ENCODE data around the gene RNF19B.

Gene RNF19B

GRCh38 chr1:32962248-32962896 lies 2.2 kb downstream of the RNF19B start:
- no peak overlapping the region for H3K23ac ChIP-seq (ENCODE audit: low read depth, low read length, poor library complexity)
- H2AFZ ChIP-seq (ENCODE audit: low read length) = no peak overlapping the region
- H3K18ac ChIP-seq (ENCODE audit: low read length) = no peak overlapping the region
- no peak overlapping the region for H2BK5ac ChIP-seq (ENCODE audit: low read length)
- no peak overlapping the region for H3K27ac ChIP-seq (replicated peaks; ENCODE audit: low read length)
- peak overlapping the region in 1 of 2 donors; percentile 95 for H3K4me3 ChIP-seq (ENCODE audit: low read length in 2 of 2)
- no peak for DNase-seq (ENCODE audit: low spot score)
- H3K9me3 ChIP-seq (replicated peaks in 1 of 2; ENCODE audit: control insufficient read depth in 2 of 2, insufficient read depth in 1 of 2, low read depth in 1 of 2, low read length in 2 of 2) = no peaks in the 10 kb centered on the region
- H3K4ac ChIP-seq (ENCODE audit: low read length) = no peak overlapping the region
- no peak overlapping the region for H2BK120ac ChIP-seq (ENCODE audit: low read depth, low read length)
- no peak overlapping the region for H3K14ac ChIP-seq (ENCODE audit: low read length)
- H3K79me1 ChIP-seq (ENCODE audit: low read depth, low read length) = peaks cover 3% of the 10 kb centered on the region
- H4K91ac ChIP-seq (ENCODE audit: low read depth, low read length, poor library complexity) = no peak overlapping the region
- no CpG with 5 or more reads among the region's 6 CpGs for WGBS, 2 donors (ENCODE audit: extremely low coverage in 2 of 2, insufficient read length in 2 of 2, insufficient replicate concordance in 1 of 2)
- H3K36me3 ChIP-seq (replicated peaks in 1 of 2; ENCODE audit: control insufficient read depth in 2 of 2, insufficient read depth in 2 of 2, low read length in 2 of 2) = no peaks in the 10 kb centered on the region
- H2BK12ac ChIP-seq (ENCODE audit: low read length) = no peak overlapping the region
- no peak overlapping the region for H2BK15ac ChIP-seq (ENCODE audit: low read length)
- no peak overlapping the region for H4K8ac ChIP-seq (ENCODE audit: low read depth, low read length)
- no peak overlapping the region for H2AK5ac ChIP-seq (ENCODE audit: low read depth, low read length)
- peaks cover 3 to 4% of the 10 kb centered on the region in 2 donors for H3K4me1 ChIP-seq (ENCODE audit: control insufficient read depth in 2 of 2, insufficient read depth in 1 of 2, low read depth in 1 of 2, low read length in 2 of 2)
- H3K9ac ChIP-seq (ENCODE audit: low read depth, low read length, poor library complexity) = no peak overlapping the region
- H3K27me3 ChIP-seq (ENCODE audit: control insufficient read depth in 3 of 3, insufficient read depth in 3 of 3, low read depth in 1 of 3, low read length in 3 of 3) = peaks cover 0 to 7% (median 0%) of the 10 kb centered on the region in 3 experiments
- no peak overlapping the region for H3K4me2 ChIP-seq (ENCODE audit: insufficient read depth, low read length, poor library complexity, severe bottlenecking)

- Histone ChIP-seq H3K79me1 (ENCODE audit: low read depth, low read length) (peaks cover 3% of the 10 kb centered on the region), H4K91ac (ENCODE audit: low read depth, low read length, poor library complexity) (no peak overlapping the region), H2BK120ac (ENCODE audit: low read depth, low read length) (no peak overlapping the region), H3K27ac (replicated peaks; ENCODE audit: low read length) (no peak overlapping the region), H2AFZ (ENCODE audit: low read length) (no peak overlapping the region), H3K4me2 (ENCODE audit: insufficient read depth, low read length, poor library complexity, severe bottlenecking) (no peak overlapping the region), H2BK5ac (ENCODE audit: low read length) (no peak overlapping the region), H4K8ac (ENCODE audit: low read depth, low read length) (no peak overlapping the region), H2BK15ac (ENCODE audit: low read length) (no peak overlapping the region), H3K23ac (ENCODE audit: low read depth, low read length, poor library complexity) (no peak overlapping the region), H3K14ac (ENCODE audit: low read length) (no peak overlapping the region), H2BK12ac (ENCODE audit: low read length) (no peak overlapping the region), H3K9me3 (replicated peaks in 1 of 2; ENCODE audit: control insufficient read depth in 2 of 2, insufficient read depth in 1 of 2, low read depth in 1 of 2, low read length in 2 of 2) (no peaks in the 10 kb centered on the region), H3K27me3 (ENCODE audit: control insufficient read depth in 3 of 3, insufficient read depth in 3 of 3, low read depth in 1 of 3, low read length in 3 of 3) (no peaks in the 10 kb centered on the region), H3K4me1 (ENCODE audit: control insufficient read depth in 2 of 2, insufficient read depth in 1 of 2, low read depth in 1 of 2, low read length in 2 of 2) (peaks cover 3 to 4% of the 10 kb centered on the region in 2 donors), H3K4ac (ENCODE audit: low read length) (no peak overlapping the region), H3K9ac (ENCODE audit: low read depth, low read length, poor library complexity) (no peak overlapping the region), H3K36me3 (replicated peaks in 1 of 2; ENCODE audit: control insufficient read depth in 2 of 2, insufficient read depth in 2 of 2, low read length in 2 of 2) (no peaks in the 10 kb centered on the region), H2AK5ac (ENCODE audit: low read depth, low read length) (no peak overlapping the region), H3K4me3 (ENCODE audit: low read length in 2 of 2) (no peak overlapping the region), H3K18ac (ENCODE audit: low read length) (no peak overlapping the region)
- no peak for DNase-seq (ENCODE audit: low spot score)
- WGBS, 2 donors (ENCODE audit: extremely low coverage in 2 of 2, insufficient read length in 2 of 2, insufficient replicate concordance in 1 of 2) = no CpG with 5 or more reads among the region's 8 CpGs
These were observed 3.7 kb downstream of the RNF19B start for GRCh38 chr1:32960819-32961355.

GRCh38 chr1:32960342-32960741 lies 4.3 kb downstream of the RNF19B start:
- peaks cover 3% of the 10 kb centered on the region for H3K79me1 ChIP-seq (ENCODE audit: low read depth, low read length)
- no peak overlapping the region for H2BK15ac ChIP-seq (ENCODE audit: low read length)
- no peak overlapping the region for H3K4me3 ChIP-seq (ENCODE audit: low read length in 2 of 2)
- no peaks in the 10 kb centered on the region for H3K27me3 ChIP-seq (ENCODE audit: control insufficient read depth in 3 of 3, insufficient read depth in 3 of 3, low read depth in 1 of 3, low read length in 3 of 3)
- no peak overlapping the region for H2BK12ac ChIP-seq (ENCODE audit: low read length)
- DNase-seq (ENCODE audit: low spot score) = no peak
- H2BK5ac ChIP-seq (ENCODE audit: low read length) = no peak overlapping the region
- H2BK120ac ChIP-seq (ENCODE audit: low read depth, low read length) = no peak overlapping the region
- no peak overlapping the region for H4K8ac ChIP-seq (ENCODE audit: low read depth, low read length)
- no peak overlapping the region for H3K18ac ChIP-seq (ENCODE audit: low read length)
- no peak overlapping the region for H3K9ac ChIP-seq (ENCODE audit: low read depth, low read length, poor library complexity)
- no CpG with 5 or more reads among the region's 2 CpGs for WGBS, 2 donors (ENCODE audit: extremely low coverage in 2 of 2, insufficient read length in 2 of 2, insufficient replicate concordance in 1 of 2)
- H3K36me3 ChIP-seq (replicated peaks in 1 of 2; ENCODE audit: control insufficient read depth in 2 of 2, insufficient read depth in 2 of 2, low read length in 2 of 2) = no peaks in the 10 kb centered on the region
- H3K4me1 ChIP-seq (ENCODE audit: control insufficient read depth in 2 of 2, insufficient read depth in 1 of 2, low read depth in 1 of 2, low read length in 2 of 2) = peaks cover 3 to 4% of the 10 kb centered on the region in 2 donors
- H2AK5ac ChIP-seq (ENCODE audit: low read depth, low read length) = no peak overlapping the region
- no peak overlapping the region for H3K4me2 ChIP-seq (ENCODE audit: insufficient read depth, low read length, poor library complexity, severe bottlenecking)
- no peak overlapping the region for H3K14ac ChIP-seq (ENCODE audit: low read length)
- no peak overlapping the region for H2AFZ ChIP-seq (ENCODE audit: low read length)
- H3K4ac ChIP-seq (ENCODE audit: low read length) = no peak overlapping the region
- no peaks in the 10 kb centered on the region for H3K9me3 ChIP-seq (replicated peaks in 1 of 2; ENCODE audit: control insufficient read depth in 2 of 2, insufficient read depth in 1 of 2, low read depth in 1 of 2, low read length in 2 of 2)
- H4K91ac ChIP-seq (ENCODE audit: low read depth, low read length, poor library complexity) = no peak overlapping the region
- no peak overlapping the region for H3K23ac ChIP-seq (ENCODE audit: low read depth, low read length, poor library complexity)
- H3K27ac ChIP-seq (replicated peaks; ENCODE audit: low read length) = no peak overlapping the region

GRCh38 chr1:32958827-32959226 lies 5.8 kb downstream of the RNF19B start:
- H2BK120ac ChIP-seq (ENCODE audit: low read depth, low read length) = no peak overlapping the region
- no peaks in the 10 kb centered on the region for H3K27me3 ChIP-seq (ENCODE audit: control insufficient read depth in 3 of 3, insufficient read depth in 3 of 3, low read depth in 1 of 3, low read length in 3 of 3)
- no peak overlapping the region for H2BK15ac ChIP-seq (ENCODE audit: low read length)
- no peak overlapping the region for H3K4me3 ChIP-seq (ENCODE audit: low read length in 2 of 2)
- H3K36me3 ChIP-seq (replicated peaks in 1 of 2; ENCODE audit: control insufficient read depth in 2 of 2, insufficient read depth in 2 of 2, low read length in 2 of 2) = no peaks in the 10 kb centered on the region
- H2AK5ac ChIP-seq (ENCODE audit: low read depth, low read length) = no peak overlapping the region
- H3K14ac ChIP-seq (ENCODE audit: low read length) = no peak overlapping the region
- peaks cover 3 to 4% of the 10 kb centered on the region in 2 donors for H3K4me1 ChIP-seq (ENCODE audit: control insufficient read depth in 2 of 2, insufficient read depth in 1 of 2, low read depth in 1 of 2, low read length in 2 of 2)
- no peak overlapping the region for H4K91ac ChIP-seq (ENCODE audit: low read depth, low read length, poor library complexity)
- H3K18ac ChIP-seq (ENCODE audit: low read length) = no peak overlapping the region
- H3K4me2 ChIP-seq (ENCODE audit: insufficient read depth, low read length, poor library complexity, severe bottlenecking) = no peak overlapping the region
- no peak overlapping the region for H3K23ac ChIP-seq (ENCODE audit: low read depth, low read length, poor library complexity)
- no peak for DNase-seq (ENCODE audit: low spot score)
- H3K4ac ChIP-seq (ENCODE audit: low read length) = no peak overlapping the region
- no peak overlapping the region for H4K8ac ChIP-seq (ENCODE audit: low read depth, low read length)
- H2BK12ac ChIP-seq (ENCODE audit: low read length) = no peak overlapping the region
- no peak overlapping the region for H2AFZ ChIP-seq (ENCODE audit: low read length)
- no peak overlapping the region for H3K27ac ChIP-seq (replicated peaks; ENCODE audit: low read length)
- no CpG with 5 or more reads among the region's 1 CpG for WGBS, 2 donors (ENCODE audit: extremely low coverage in 2 of 2, insufficient read length in 2 of 2, insufficient replicate concordance in 1 of 2)
- no peak overlapping the region for H3K9ac ChIP-seq (ENCODE audit: low read depth, low read length, poor library complexity)
- peaks cover 2% of the 10 kb centered on the region for H3K79me1 ChIP-seq (ENCODE audit: low read depth, low read length)
- H3K9me3 ChIP-seq (replicated peaks in 1 of 2; ENCODE audit: control insufficient read depth in 2 of 2, insufficient read depth in 1 of 2, low read depth in 1 of 2, low read length in 2 of 2) = no peaks in the 10 kb centered on the region
- H2BK5ac ChIP-seq (ENCODE audit: low read length) = no peak overlapping the region

Measured in neuronal stem cell (in vitro differentiated cells).